HG03575 (cell line): ENCODE data around the gene PPP3CA.

Experiments
- ATAC-seq: cut with Tn5 transposase; IDR thresholded peaks from one replicate; pipeline ENCODE4 v1.9.1; 2021; ENCODE audit not compliant: unreplicated experiment, insufficient number of reproducible peaks, low FRiP score; ENCODE audit errors: extremely low read depth

Gene PPP3CA

GRCh38 chr4:101292214-101292613 is 55.1 kb downstream of the PPP3CA start:
- no peak for ATAC-seq

DNA sequence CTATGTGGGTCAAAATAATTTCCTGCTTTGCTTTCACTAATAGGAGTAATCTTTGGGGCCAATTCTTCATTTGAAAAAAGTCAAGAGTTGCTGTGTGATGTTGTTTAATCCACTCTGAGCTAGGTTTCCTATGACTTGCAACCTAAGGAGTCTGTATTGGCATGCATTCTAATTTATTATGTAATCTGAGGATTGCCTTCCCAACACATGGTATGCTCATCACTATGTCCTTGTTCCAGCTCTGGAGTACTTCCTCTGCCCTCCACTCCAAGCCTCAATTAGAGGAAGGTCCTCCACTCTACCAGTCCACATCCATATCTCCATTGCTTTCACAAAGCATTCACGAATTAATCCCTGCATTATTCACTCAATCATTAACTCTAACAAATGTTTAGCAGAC is 56.1 kb downstream of the PPP3CA start:
- ATAC-seq, result no peak

- ATAC-seq, result no peak
Measured at GRCh38 chr4:101290654-101291053, 56.7 kb downstream of the PPP3CA start.

GRCh38 chr4:101289306-101289705 is 58.0 kb downstream of the PPP3CA start:
- ATAC-seq, result no peak

- no peak for ATAC-seq
Measured at GRCh38 chr4:101288365-101289145, 58.8 kb downstream of the PPP3CA start.

DNA sequence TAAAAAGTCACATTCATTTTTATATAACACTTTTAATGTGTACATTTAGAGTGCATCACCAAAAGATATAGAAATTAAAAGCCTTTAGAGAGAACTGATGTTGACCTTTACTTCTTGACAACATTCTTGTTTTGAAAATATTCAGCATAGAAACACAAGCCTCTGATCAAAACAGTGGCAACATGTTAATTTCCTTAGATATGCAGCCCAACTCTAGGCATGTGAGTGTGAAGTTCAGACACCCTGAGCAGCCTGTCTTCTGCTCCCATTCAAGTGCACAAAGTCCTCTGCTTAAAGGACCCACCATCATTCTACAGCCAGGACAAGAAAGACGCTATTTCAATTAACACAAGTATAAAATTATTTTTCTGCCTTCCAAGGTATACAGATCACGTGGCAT is 60.0 kb downstream of the PPP3CA start:
- no peak for ATAC-seq

DNA sequence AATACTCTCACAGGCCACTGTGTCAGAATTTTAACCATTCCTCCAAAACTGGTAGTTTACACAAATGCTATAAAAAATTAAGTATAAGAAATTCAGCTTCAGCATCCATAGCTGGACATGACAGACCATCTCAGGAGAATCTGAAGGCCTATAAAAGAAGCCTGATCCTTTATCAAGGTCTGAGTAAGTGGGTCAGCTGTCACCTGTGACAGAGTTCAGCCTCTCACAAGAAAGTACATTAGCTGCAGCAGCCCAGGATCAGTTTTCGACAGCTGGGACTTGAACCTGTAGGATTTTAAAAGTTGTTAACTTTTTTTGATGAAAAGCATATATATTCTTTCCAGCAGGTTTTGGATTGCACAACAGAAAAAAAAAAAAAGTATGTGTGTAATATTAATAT is 60.7 kb downstream of the PPP3CA start:
- ATAC-seq, result no peak

DNA sequence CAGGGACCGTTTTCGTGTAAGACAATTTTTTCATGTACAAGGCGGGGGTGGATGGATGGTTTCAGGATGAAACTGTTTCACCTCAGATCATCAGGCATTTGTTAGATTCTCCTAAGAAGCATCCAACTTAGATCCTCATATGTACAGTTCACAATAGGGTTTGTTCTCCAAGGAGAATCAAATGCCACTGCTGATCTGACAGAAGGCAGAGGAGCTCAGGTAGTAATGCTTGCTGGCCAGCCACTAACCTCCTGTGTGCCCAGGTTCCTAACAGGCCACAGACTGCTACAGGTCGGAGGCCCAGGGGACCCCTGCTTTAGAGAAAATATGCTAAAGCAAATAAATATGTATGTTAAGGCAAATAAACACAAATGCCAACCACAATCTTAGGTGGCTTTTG is 61.3 kb downstream of the PPP3CA start:
- ATAC-seq, result no peak

GRCh38 chr4:101284546-101284945 is 62.8 kb downstream of the PPP3CA start:
- ATAC-seq, result no peak

- ATAC-seq, result no peak
Measured at GRCh38 chr4:101283434-101283833, 63.9 kb downstream of the PPP3CA start.

- no peak for ATAC-seq
Measured at GRCh38 chr4:101282076-101282844, 65.1 kb downstream of the PPP3CA start.

DNA sequence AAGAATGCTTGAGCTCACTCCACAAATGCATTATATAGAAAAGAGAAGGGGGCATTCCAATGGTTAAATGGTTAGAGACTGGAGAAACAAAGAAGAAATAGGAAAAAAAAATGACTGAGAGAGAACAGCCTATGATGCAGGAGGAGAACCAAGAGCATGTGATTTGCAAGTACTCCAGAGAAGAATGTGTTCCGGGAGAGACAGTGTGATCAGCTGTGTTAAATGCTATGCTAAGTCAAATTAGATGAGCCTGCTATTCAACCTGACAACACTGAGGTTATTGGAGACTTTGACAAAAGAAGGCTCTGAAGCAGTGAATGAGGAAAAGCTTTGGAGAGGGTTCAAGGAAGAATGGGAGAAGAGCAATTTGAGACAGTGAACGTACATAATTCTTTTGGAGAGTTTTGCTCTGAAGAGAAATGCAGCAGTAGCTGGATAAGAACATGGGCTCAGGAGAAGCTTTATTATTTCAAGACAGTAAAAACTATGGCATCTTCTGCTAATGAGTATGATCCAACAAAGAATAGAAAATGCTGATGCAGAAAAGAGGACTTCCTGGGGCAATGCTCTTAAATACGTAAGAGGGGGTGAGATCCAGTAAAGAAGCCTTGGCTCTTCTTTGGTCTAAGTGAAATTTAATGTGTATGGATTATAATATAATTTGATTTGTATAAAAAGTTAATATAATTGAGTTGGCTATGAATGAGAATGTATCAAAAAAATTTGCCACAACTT is 66.3 kb downstream of the PPP3CA start:
- no peak for ATAC-seq

GRCh38 chr4:101279377-101279871 is 67.9 kb downstream of the PPP3CA start:
- ATAC-seq, result no peak

DNA sequence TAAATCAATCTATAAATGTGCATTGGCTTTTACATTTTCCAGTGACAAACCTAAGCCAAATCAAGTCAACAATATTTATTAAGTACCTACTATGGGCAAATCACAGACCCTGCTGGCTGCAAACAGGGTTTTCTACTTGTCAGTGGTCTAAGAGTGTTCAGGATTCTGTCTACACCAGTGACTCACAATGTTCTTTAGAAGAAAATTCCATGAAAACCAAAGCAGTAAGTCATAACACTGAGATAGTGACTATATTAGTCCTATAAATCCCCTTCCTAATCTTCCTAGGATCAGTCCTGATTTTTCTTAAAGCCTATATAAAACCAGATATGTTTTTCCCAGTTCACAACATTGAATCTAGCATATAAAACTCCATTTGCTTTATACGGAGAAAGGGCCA is 69.7 kb downstream of the PPP3CA start:
- no peak for ATAC-seq

DNA sequence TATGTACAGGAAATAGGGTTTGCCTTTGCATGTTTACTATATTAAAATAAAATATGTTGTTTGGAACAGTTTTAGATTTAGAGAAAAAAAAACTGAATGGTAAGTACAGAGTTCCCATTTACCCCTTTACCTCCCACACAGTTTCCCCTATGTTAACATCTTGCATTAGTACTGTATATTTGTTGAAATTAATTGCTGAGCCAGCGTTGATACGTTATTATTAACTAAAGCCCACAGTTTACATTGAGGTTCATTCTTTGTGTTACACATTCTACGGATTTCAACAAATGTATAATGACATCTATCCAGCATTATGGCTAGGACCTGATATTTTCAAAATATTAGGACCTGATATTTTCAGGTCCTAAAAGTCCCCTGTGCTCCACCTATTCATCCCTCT is 70.7 kb downstream of the PPP3CA start:
- ATAC-seq, result no peak

DNA sequence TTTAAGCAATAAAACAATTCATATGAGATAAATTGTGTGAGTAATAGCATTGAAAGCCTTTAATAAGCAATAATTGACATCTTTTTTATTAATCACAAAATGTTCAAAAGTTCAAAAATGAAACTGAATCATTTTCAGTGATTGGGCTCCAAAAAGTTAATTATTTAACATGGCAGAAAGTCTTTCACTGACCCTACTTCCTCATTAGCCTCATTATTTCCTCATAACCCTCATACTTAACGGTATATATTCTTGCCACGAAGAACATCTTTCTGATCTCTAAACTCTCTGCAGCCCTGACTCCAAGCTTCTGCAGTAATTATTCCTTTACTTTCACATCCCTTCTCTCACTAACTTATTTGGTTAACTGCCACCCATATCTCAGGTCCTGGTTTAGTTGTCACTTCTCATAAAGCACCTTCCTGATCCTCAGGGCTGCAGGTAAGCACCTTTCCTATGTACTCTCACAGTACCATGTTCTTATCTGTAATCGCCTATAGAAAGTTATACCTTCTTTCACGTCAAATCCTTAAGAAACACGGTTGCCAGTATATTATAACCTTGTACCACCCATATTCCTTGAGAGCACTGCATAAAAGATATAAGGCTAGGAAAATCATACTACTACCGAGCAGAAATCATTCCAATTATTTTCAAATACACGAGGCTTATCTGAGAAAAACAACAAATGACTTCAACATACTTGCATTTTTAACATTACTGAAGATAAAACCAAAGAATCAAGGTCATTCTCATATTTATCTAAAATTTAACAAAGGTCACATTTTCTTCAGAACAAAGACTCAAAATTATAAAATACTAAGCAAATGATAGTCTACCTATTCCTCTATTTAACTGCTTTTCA is 72.2 kb downstream of the PPP3CA start:
- ATAC-seq, result no peak

GRCh38 chr4:101271516-101271915 is 75.8 kb downstream of the PPP3CA start:
- ATAC-seq, result no peak

DNA sequence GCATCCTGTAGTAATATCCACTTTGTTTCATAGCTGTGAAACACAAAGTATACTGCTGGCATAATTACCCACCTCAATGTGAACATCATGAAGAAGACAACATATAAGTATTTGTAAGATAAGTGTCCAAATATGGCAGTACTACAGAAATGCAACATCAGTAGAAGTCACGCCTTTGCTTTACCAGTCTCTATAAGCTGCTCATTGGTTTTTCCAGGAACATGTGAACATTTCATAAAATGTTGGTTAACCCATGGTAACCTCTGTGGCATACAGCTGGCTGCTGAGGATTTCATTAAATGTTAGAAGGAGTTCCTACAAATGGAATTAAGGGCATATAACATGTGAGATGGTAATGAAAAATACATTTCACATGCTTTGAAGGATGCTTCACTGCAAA is 77.6 kb downstream of the PPP3CA start:
- no peak for ATAC-seq

DNA sequence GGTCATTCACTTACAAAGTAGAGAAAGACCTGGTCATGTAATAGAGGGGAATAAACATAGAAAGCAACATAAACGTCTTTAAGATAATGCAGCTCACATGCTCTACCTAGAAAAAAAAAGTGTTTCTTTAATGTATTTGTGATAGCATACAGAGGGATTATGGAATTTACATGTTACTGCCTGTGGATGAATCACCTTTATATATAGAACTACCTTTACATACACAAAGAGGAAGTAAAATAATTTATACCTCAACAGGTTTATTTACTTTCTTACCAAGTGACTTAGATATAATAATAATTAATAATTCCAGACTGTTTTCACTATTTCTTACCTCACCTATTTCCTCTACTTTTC is 81.5 kb downstream of the PPP3CA start:
- no peak for ATAC-seq
